CD4-positive, alpha-beta T cell (primary cell): ENCODE data around the gene STX8. TPM values are rescaled to one million over a fixed set of nuclear protein-coding genes. Genes with fewer than 3 reads are reported as not detected.

Source experiments
- ATAC-seq: fragments of 200-7000 bp; cut with Tn5 transposase; one replicate; pipeline ENCODE4 v1.10.0; 2022; ENCODE audit warnings: mild to moderate bottlenecking; ENCODE audit not compliant: poor library complexity
- CTCF ChIA-PET: fragments of 350-600 bp; sonication (Branson Sonifier 250); formaldehyde crosslinking; loops from one replicate; lab custom pipeline; 2021; ENCODE audit warnings: antibody characterized with exemption, inconsistent platforms; lab: Charles Lee
- POLR2A ChIA-PET: fragments of 350-600 bp; sonication (Branson Sonifier 250); formaldehyde crosslinking; loops from one replicate; lab custom pipeline; 2021; ENCODE audit warnings: antibody characterized with exemption, inconsistent platforms; lab: Charles Lee
- DNase-seq, 14 experiments: peaks; one replicate each; pipeline ENCODE4 v3.0.0-alpha.2; 2013 to 2020; ENCODE audit warnings: mixed read lengths in 2 of 14
- H3K27ac ChIP-seq, 2 donors: one replicate each; pipeline versions ENCODE4 v1.5.1 to v1.7.0; 2013; ENCODE audit warnings: low read length in 2 of 2, low read depth in 1 of 2, mild to moderate bottlenecking in 1 of 2
- H3K27me3 ChIP-seq, 2 experiments: 1 replicate in 1 of 2; 2 replicates in 1 of 2; pipeline versions ENCODE4 v1.6.1 to v1.7.0; 2013; ENCODE audit warnings: low read length in 2 of 2, control low read depth in 1 of 2, mild to moderate bottlenecking in 1 of 2, moderate library complexity in 1 of 2; ENCODE audit not compliant: insufficient read depth in 2 of 2, control insufficient read depth in 1 of 2
- H3K36me3 ChIP-seq: one replicate; pipeline ENCODE4 v1.6.1; 2013; ENCODE audit warnings: low read length, control low read depth; ENCODE audit not compliant: insufficient read depth
- H3K4me1 ChIP-seq: one replicate; pipeline ENCODE4 v1.6.1; 2013; ENCODE audit warnings: low read length, control low read depth; ENCODE audit not compliant: insufficient read depth
- H3K4me3 ChIP-seq: one replicate; pipeline ENCODE4 v1.5.1; 2013; ENCODE audit warnings: mild to moderate bottlenecking, low read length, moderate library complexity
- H3K9me3 ChIP-seq, 2 experiments: 1 replicate in 1 of 2; 2 replicates in 1 of 2; pipeline versions ENCODE4 v1.6.1 to v1.7.0; 2013; ENCODE audit warnings: low read length in 2 of 2, mild to moderate bottlenecking in 2 of 2, control low read depth in 1 of 2, moderate library complexity in 1 of 2; ENCODE audit not compliant: control insufficient read depth in 1 of 2, insufficient read depth in 1 of 2
- H3K27ac Mint-ChIP-seq: one replicate; pipeline ENCODE4 v1.8.0; 2020; ENCODE audit warnings: mixed read lengths
- H3K27me3 Mint-ChIP-seq: one replicate; pipeline ENCODE4 v1.8.0; 2021; ENCODE audit warnings: mixed read lengths
- H3K36me3 Mint-ChIP-seq: one replicate; pipeline ENCODE4 v1.8.0; 2021; ENCODE audit warnings: low read depth, mixed read lengths
- H3K4me1 Mint-ChIP-seq: one replicate; pipeline ENCODE4 v1.8.0; 2021; ENCODE audit warnings: low read depth, mixed read lengths
- H3K4me3 Mint-ChIP-seq: one replicate; pipeline ENCODE4 v1.8.0; 2020; ENCODE audit warnings: mild to moderate bottlenecking, mixed read lengths
- H3K9me3 Mint-ChIP-seq: one replicate; pipeline ENCODE4 v1.8.0; 2020; ENCODE audit warnings: mixed read lengths
- intact Hi-C, 2 experiments: fragments of 100-400 bp; cut with DNase I in 1 of 2; cut with micrococcal nuclease in 1 of 2; formaldehyde crosslinking; loops; one replicate each; pipeline versions ENCODE4 v1.15.1 to v1.9.0; 2023 to 2025; cut with DNase I, micrococcal nuclease
- total RNA-seq, 174 experiments: library from RNA in 2 of 174; stranded (reverse) in 2 of 174; gene quantifications; one replicate each; pipeline ENCODE4 v1.2.3 and lab custom pipeline; 2021 to 2026
- TF ChIP-seq, protein P1 (sequence below): fragments of 200-600 bp; IDR thresholded peaks from one replicate; pipeline ENCODE4 v1.8.0; 2022; ENCODE audit warnings: antibody characterized with exemption, mild to moderate bottlenecking

Gene STX8
- total RNA-seq, 2 experiments from 2014 or later, result 52.2 to 63.2 TPM

- Mint-ChIP-seq H3K4me3 (no peak overlapping the region), H3K27me3 (no peaks in the 10 kb centered on the region), H3K4me1 (no peaks in the 10 kb centered on the region), H3K9me3 (no peaks in the 10 kb centered on the region), H3K27ac (no peak overlapping the region), H3K36me3 (no peaks in the 10 kb centered on the region)
- Histone ChIP-seq H3K9me3 (no peaks in the 10 kb centered on the region), H3K36me3 (no peaks in the 10 kb centered on the region), H3K27me3 (no peaks in the 10 kb centered on the region), H3K27ac (no peak overlapping the region), H3K4me1 (no peaks in the 10 kb centered on the region), H3K4me3 (no peak overlapping the region)
- ChIA-PET CTCF (no interaction called here), POLR2A (no interaction called here)
- no peak for DNase-seq
- ATAC-seq, result no peak
- TF ChIP-seq, protein P1, sequence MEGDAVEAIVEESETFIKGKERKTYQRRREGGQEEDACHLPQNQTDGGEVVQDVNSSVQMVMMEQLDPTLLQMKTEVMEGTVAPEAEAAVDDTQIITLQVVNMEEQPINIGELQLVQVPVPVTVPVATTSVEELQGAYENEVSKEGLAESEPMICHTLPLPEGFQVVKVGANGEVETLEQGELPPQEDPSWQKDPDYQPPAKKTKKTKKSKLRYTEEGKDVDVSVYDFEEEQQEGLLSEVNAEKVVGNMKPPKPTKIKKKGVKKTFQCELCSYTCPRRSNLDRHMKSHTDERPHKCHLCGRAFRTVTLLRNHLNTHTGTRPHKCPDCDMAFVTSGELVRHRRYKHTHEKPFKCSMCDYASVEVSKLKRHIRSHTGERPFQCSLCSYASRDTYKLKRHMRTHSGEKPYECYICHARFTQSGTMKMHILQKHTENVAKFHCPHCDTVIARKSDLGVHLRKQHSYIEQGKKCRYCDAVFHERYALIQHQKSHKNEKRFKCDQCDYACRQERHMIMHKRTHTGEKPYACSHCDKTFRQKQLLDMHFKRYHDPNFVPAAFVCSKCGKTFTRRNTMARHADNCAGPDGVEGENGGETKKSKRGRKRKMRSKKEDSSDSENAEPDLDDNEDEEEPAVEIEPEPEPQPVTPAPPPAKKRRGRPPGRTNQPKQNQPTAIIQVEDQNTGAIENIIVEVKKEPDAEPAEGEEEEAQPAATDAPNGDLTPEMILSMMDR, result no peak
- intact Hi-C loops, result no loop called here
These were observed 165.7 kb downstream of the STX8 start for GRCh38 chr17:9409878-9410277.

DNA sequence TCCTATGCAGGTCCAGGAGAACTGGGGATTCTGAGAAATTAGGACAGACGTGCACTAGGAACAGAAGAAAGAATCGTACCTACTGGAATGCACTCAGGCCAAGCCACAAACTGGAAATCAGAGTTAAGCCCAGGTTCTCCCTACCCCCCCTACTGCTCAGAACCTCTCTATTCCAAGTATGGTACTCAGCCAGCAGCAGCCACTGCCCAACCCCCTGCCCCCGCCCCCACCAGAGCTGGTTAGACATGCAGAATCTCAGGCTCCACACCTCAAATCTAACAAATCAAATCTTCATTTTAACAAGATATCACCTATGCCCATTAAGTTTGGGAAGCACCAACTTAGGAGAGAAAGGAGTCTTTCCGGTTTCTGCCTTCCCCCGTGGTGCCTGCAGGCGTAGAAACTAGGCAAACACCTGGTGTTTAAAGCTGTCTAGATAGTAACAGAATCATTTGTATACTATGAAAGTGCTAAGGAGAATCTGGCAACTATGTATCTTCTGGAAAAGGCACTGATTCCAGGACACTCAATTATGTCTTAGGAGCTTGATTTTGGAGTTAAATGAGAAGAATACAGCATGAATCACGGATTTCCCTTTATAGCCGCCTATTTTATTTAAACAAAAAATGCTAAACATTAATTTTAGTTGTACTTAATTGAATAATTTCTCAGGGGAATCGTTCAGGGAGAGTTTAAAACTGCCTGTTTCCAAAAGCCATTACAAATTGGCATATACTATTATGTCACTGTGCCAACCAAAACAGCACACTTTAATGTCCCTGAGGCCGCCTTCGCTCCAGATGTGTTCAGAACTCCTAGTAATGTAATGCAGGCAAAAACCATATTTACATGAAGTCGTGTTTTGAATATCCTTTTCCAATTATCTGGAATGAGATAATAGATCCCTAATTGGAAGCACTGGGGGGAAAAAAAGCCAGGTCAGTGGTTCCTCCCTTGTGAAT lies 166.5 kb downstream of the STX8 start:
- Mint-ChIP-seq H3K9me3 (no peaks in the 10 kb centered on the region), H3K36me3 (no peaks in the 10 kb centered on the region), H3K4me1 (no peaks in the 10 kb centered on the region), H3K27ac (no peak overlapping the region), H3K4me3 (no peak overlapping the region), H3K27me3 (no peaks in the 10 kb centered on the region)
- H3K27ac ChIP-seq, result no peak overlapping the region
- no peaks in the 10 kb centered on the region for H3K27me3 ChIP-seq
- intact Hi-C loops, result no loop called here
- H3K36me3 ChIP-seq, result no peaks in the 10 kb centered on the region
- no peak for ATAC-seq
- no peak overlapping the region for H3K4me3 ChIP-seq
- TF ChIP-seq, protein P1, result no peak
- ChIA-PET CTCF (no interaction called here), POLR2A (no interaction called here)
- no peaks in the 10 kb centered on the region for H3K9me3 ChIP-seq
- H3K4me1 ChIP-seq, result no peaks in the 10 kb centered on the region
- no peak for DNase-seq

DNA sequence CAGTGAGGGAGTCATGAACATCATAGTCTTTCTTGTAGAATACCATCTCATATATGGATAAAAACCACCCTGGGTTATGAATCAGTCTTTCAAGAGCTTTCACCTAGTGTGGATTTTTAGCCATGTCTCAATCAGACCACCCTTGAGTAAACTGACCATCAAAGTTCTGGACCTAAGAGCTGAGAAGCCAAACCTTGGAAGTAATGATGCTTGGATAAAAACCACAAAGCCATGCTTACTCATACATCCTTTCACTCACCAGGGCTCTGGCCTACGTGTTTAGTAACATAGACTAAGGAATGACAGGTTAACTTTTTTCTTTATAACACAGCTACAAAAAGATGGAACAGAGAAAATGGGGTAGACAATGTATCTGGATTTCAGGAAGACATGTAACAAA lies 167.2 kb downstream of the STX8 start:
- H3K36me3 ChIP-seq, result no peaks in the 10 kb centered on the region
- POLR2A ChIA-PET, result no interaction called here
- TF ChIP-seq, protein P1, result no peak
- H3K4me1 Mint-ChIP-seq, result no peaks in the 10 kb centered on the region
- ATAC-seq, result no peak
- DNase-seq, result no peak
- no peak overlapping the region for H3K27ac ChIP-seq
- H3K4me1 ChIP-seq, result no peaks in the 10 kb centered on the region
- H3K27me3 Mint-ChIP-seq, result no peaks in the 10 kb centered on the region
- H3K4me3 ChIP-seq, result no peak overlapping the region
- CTCF ChIA-PET, result no interaction called here
- no peak overlapping the region for H3K27ac Mint-ChIP-seq
- H3K36me3 Mint-ChIP-seq, result no peaks in the 10 kb centered on the region
- no peaks in the 10 kb centered on the region for H3K9me3 ChIP-seq
- H3K4me3 Mint-ChIP-seq, result no peak overlapping the region
- intact Hi-C loops, result no loop called here
- no peaks in the 10 kb centered on the region for H3K27me3 ChIP-seq
- H3K9me3 Mint-ChIP-seq, result no peaks in the 10 kb centered on the region
